Measurements from ENCODE around the gene POFUT1. TPM values are rescaled to one million over a fixed set of nuclear protein-coding genes. Genes with fewer than 3 reads are reported as not detected.

The POFUT1 gene
- 10 to 100 TPM; 28.8 to 42.4 (median 33.5) TPM for total RNA-seq

DNA sequence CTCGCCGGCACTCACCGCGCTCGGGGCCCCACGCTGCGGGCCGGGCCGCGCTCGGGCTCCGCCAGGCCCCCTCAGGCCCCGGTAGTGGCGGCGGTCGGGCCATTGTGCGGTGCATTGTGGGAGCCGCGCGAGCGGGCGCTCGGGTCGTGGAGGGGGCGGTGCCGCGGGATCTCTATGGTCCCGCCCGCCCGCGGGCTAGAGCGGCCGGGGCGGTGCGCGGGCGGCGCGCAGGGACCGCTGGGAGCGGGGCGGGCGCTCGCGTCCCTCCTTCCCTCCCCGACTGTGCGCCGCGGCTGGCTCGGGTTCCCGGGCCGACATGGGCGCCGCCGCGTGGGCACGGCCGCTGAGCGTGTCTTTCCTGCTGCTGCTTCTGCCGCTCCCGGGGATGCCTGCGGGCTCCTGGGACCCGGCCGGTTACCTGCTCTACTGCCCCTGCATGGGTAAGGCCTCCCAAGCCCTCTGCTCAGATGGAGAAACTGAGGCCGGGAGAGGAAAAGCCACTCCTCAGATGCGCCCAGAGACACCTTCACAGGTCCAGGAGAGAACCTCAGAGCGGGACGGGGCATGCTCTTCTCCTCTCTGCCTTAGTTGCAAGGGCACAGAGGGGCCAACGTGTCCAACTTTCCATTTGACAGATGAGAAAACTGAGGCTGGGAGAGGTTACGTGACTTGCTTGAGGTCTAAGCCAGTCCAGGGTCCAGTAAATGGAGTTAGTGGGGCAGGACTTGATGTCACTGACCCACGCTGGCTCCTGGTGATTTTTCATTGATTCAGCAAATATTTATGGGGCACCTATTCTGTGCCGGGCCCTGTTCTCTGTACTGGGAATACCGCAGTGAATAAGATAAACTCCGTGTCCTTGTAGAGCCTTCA, at the start of gene POFUT1, which contains the start of gene PLAGL2:
POFUT1 (plus strand) TSS at position 255 of the 873 bp plus-strand sequence; CDS start at position 317, 62 bp downstream.
PLAGL2 (minus strand) TSS at position 118 of the 873 bp plus-strand sequence. CDS start 5,565 bp downstream, outside the sequence.
- Histone ChIP-seq H3K27ac (peak within 1 kb of the TSS; percentile 72 to 94 (median 90)), H3K4me1 (peaks cover 16 to 65% (median 37%) of the 10 kb centered on the region in 3 donors), H3K9me3 (no peaks in the 10 kb centered on the region), H3K27me3 (no peaks in the 10 kb centered on the region), H3K4me3 (peak within 1 kb of the TSS; percentile 91 to 94), H3K36me3 (peaks cover 0 to 28% of the 10 kb centered on the region in 2 donors)
- peak; percentile 99 for ATAC-seq
- TF ChIP-seq EP300 (IDR thresholded peaks at IDR 0.05) (no peak), POLR2AphosphoS5 (IDR thresholded peaks at IDR 0.05) (no peak), POLR2A (IDR thresholded peaks at IDR 0.05) (peak; percentile 57 to 80)
- TF ChIP-seq, protein P1, sequence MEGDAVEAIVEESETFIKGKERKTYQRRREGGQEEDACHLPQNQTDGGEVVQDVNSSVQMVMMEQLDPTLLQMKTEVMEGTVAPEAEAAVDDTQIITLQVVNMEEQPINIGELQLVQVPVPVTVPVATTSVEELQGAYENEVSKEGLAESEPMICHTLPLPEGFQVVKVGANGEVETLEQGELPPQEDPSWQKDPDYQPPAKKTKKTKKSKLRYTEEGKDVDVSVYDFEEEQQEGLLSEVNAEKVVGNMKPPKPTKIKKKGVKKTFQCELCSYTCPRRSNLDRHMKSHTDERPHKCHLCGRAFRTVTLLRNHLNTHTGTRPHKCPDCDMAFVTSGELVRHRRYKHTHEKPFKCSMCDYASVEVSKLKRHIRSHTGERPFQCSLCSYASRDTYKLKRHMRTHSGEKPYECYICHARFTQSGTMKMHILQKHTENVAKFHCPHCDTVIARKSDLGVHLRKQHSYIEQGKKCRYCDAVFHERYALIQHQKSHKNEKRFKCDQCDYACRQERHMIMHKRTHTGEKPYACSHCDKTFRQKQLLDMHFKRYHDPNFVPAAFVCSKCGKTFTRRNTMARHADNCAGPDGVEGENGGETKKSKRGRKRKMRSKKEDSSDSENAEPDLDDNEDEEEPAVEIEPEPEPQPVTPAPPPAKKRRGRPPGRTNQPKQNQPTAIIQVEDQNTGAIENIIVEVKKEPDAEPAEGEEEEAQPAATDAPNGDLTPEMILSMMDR (IDR thresholded peaks at IDR 0.05) = peak in 2 of 4 experiments; percentile 15 to 61
- 0 to 7% methylated on average over 3 to 6 of the region's 74 CpGs for WGBS, 2 donors (ENCODE audit: low coverage in 1 of 2)

DNA sequence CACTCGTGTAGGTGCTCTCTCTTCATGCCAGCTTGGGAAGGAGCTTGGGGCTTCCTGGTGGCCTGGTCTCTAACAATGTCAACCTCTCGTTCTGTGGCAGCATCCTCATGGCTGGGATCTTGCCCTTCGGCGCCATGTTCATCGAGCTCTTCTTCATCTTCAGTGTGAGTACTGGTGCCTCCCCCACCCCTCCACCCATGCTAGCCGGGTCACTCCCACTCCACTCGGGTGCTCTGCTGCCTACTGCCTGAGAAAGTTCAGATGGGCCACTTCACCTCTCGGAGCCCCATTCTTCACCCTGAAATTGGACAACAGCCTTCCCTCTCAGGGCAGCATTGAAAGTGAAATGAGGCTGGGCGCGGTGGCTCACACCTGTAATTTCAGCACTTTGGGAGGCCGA, 49.3 kb upstream of the POFUT1 start:
- WGBS, 2 donors (ENCODE audit: low coverage in 1 of 2) = 50% methylated on average over 1 of the region's 11 CpGs; no CpG with 5 or more reads in 1 of the 2 donors
- no peak overlapping the region for H3K27ac ChIP-seq

GRCh38 chr20:32158943-32159660, 48.6 kb upstream of the POFUT1 start:
- H3K4me1 ChIP-seq = peaks cover 0 to 16% (median 4%) of the 10 kb centered on the region in 3 donors
- WGBS, 2 donors (ENCODE audit: low coverage in 1 of 2) = 93 to 100% methylated on average over 2 to 3 of the region's 4 CpGs

More for the DNA sequence above, 49.3 kb upstream of the POFUT1 start:
- peaks cover 0 to 88% of the 10 kb centered on the region in 2 donors for H3K36me3 ChIP-seq
- H3K27me3 ChIP-seq = no peaks in the 10 kb centered on the region
- no peak overlapping the region for H3K4me3 ChIP-seq
- peaks cover 0 to 16% (median 4%) of the 10 kb centered on the region in 3 donors for H3K4me1 ChIP-seq
- TF ChIP-seq, protein P1 (IDR thresholded peaks at IDR 0.05) = no peak
- no peak for TF ChIP-seq EP300 (IDR thresholded peaks at IDR 0.05)
- TF ChIP-seq POLR2A (IDR thresholded peaks at IDR 0.05) = no peak
- no peak for TF ChIP-seq POLR2AphosphoS5 (IDR thresholded peaks at IDR 0.05)
- H3K9me3 ChIP-seq = no peaks in the 10 kb centered on the region
- ATAC-seq = no peak

DNA sequence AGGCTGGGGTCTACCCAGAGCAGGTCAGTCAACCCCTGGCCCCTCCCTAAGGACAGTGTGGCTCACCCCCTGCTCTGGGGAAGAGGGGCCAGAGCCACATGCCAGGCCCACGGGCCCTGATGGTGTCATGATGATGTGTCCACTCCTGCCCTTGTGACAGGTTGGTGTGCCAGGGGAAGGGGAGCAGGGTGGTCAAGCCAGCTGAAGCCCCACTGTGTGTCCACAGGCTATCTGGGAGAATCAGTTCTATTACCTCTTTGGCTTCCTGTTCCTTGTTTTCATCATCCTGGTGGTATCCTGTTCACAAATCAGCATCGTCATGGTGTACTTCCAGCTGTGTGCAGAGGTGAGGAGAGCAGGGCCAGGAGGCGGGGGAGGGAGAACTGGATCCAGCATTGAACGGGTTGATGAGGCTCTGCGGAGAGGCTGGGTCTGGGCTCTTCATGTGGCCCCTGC, 47.9 kb upstream of the POFUT1 start:
- Histone ChIP-seq H3K9me3 (no peaks in the 10 kb centered on the region), H3K36me3 (peaks cover 0 to 88% of the 10 kb centered on the region in 2 donors), H3K27me3 (no peaks in the 10 kb centered on the region), H3K27ac (no peak overlapping the region), H3K4me3 (no peak overlapping the region), H3K4me1 (peaks cover 0 to 11% (median 3%) of the 10 kb centered on the region in 3 donors)
- no peak for ATAC-seq
- TF ChIP-seq POLR2AphosphoS5 (IDR thresholded peaks at IDR 0.05) (no peak), POLR2A (IDR thresholded peaks at IDR 0.05) (no peak), EP300 (IDR thresholded peaks at IDR 0.05) (no peak)
- TF ChIP-seq, protein P1 (IDR thresholded peaks at IDR 0.05) = no peak
- WGBS, 2 donors (ENCODE audit: low coverage in 1 of 2) = 76% methylated on average over 2 of the region's 5 CpGs; no CpG with 5 or more reads in 1 of the 2 donors

More at GRCh38 chr20:32158943-32159660, 48.6 kb upstream of the POFUT1 start:
- Histone ChIP-seq H3K9me3 (no peaks in the 10 kb centered on the region), H3K4me3 (no peak overlapping the region), H3K27me3 (no peaks in the 10 kb centered on the region), H3K27ac (no peak overlapping the region), H3K36me3 (peaks cover 0 to 88% of the 10 kb centered on the region in 2 donors)
- no peak for ATAC-seq
- no peak for TF ChIP-seq POLR2A (IDR thresholded peaks at IDR 0.05)
- TF ChIP-seq POLR2AphosphoS5 (IDR thresholded peaks at IDR 0.05) = no peak

GRCh38 chr20:32160341-32160740, 47.3 kb upstream of the POFUT1 start:
- no peaks in the 10 kb centered on the region for H3K9me3 ChIP-seq
- peaks cover 0 to 89% of the 10 kb centered on the region in 2 donors for H3K36me3 ChIP-seq
- H3K27ac ChIP-seq = no peak overlapping the region
- H3K4me3 ChIP-seq = no peak overlapping the region
- WGBS, 2 donors (ENCODE audit: low coverage in 1 of 2) = no CpG with 5 or more reads among the region's 5 CpGs
- H3K27me3 ChIP-seq = no peaks in the 10 kb centered on the region
- ATAC-seq = no peak
- peaks cover 0 to 5% (median 0%) of the 10 kb centered on the region in 3 donors for H3K4me1 ChIP-seq
- TF ChIP-seq EP300 (IDR thresholded peaks at IDR 0.05) = no peak
- TF ChIP-seq, protein P1 (IDR thresholded peaks at IDR 0.05) = no peak
- TF ChIP-seq POLR2AphosphoS5 (IDR thresholded peaks at IDR 0.05) = no peak
- TF ChIP-seq POLR2A (IDR thresholded peaks at IDR 0.05) = no peak

Measured in gastroesophageal sphincter (tissue), 4 donors.